IMR-90 (cell line): ENCODE results near the gene MTURN. TPM values are rescaled to one million over a fixed set of nuclear protein-coding genes. Genes with fewer than 3 reads are reported as not detected.
A peak's percentile ranks its signal among the peaks of the same experiment; 100 is the strongest.

Experiments used
- ATAC-seq: fragments of 200-7000 bp; cut with Tn5 transposase; 2 replicates; pipeline ENCODE4 v1.9.1; 2020; ENCODE audit warnings: low read depth, mild to moderate bottlenecking, moderate library complexity
- BruUV-seq: library from RNA; stranded (reverse); fragments of 400-500 nt; replicated peaks from 2 replicates; lab custom pipeline; 2021; lab: Mats Ljungman, UMichigan
- CTCF ChIA-PET: fragments of 300-600 bp; formaldehyde crosslinking; extraction: SDS; loops from one replicate; lab custom pipeline; 2021; ENCODE audit warnings: antibody characterized with exemption; lab: Yijun Ruan, JAX
- POLR2A ChIA-PET: fragments of 300-600 bp; sonication (Branson Sonifier 250); formaldehyde crosslinking; loops from one replicate; lab custom pipeline; 2022; ENCODE audit warnings: antibody characterized with exemption; ENCODE audit not compliant: unreplicated experiment; lab: Charles Lee
- DNase-seq: peaks from one replicate; pipeline ENCODE4 v3.0.0; 2013
- H2AFZ ChIP-seq: replicated peaks from 2 replicates; pipeline ENCODE3; 2013; ENCODE audit warnings: low read length, mild to moderate bottlenecking; ENCODE audit not compliant: poor library complexity
- H2AK5ac ChIP-seq: 2 replicates; pipeline ENCODE4 v1.6.1; 2013; ENCODE audit warnings: low read depth, low read length, inconsistent platforms
- H2AK9ac ChIP-seq: replicated peaks from 2 replicates; pipeline ENCODE3; 2013; ENCODE audit warnings: mild to moderate bottlenecking, low read depth, low read length, moderate library complexity; ENCODE audit not compliant: poor library complexity
- H2BK120ac ChIP-seq: 2 replicates; pipeline ENCODE4 v1.6.1; 2013; ENCODE audit warnings: low read depth, low read length, inconsistent platforms
- H2BK15ac ChIP-seq: 3 replicates; pipeline ENCODE4 v1.6.1; 2013; ENCODE audit warnings: low read depth, low read length, inconsistent platforms
- H2BK20ac ChIP-seq: 2 replicates; pipeline ENCODE4 v1.6.1; 2013; ENCODE audit warnings: low read depth, mild to moderate bottlenecking, inconsistent platforms, low read length, moderate library complexity
- H2BK5ac ChIP-seq: 2 replicates; pipeline ENCODE4 v1.6.1; 2013; ENCODE audit warnings: mild to moderate bottlenecking, low read depth, low read length, inconsistent platforms; ENCODE audit not compliant: poor library complexity, severe bottlenecking
- H3K14ac ChIP-seq: replicated peaks from 2 replicates; pipeline ENCODE4 v1.6.1; 2013; ENCODE audit warnings: low read depth, low read length, inconsistent platforms
- H3K18ac ChIP-seq: 2 replicates; pipeline ENCODE4 v1.6.1; 2013; ENCODE audit warnings: low read depth, low read length, control low read depth
- H3K23ac ChIP-seq: 2 replicates; pipeline ENCODE4 v1.6.1; 2013; ENCODE audit warnings: low read depth, low read length, inconsistent platforms
- H3K27ac ChIP-seq: 2 replicates; pipeline ENCODE4 v1.5.1; 2013; ENCODE audit warnings: mild to moderate bottlenecking, control low read depth, low read length; ENCODE audit not compliant: insufficient read depth
- H3K27me3 ChIP-seq: 2 replicates; pipeline ENCODE4 v1.6.1; 2013; ENCODE audit warnings: low read length; ENCODE audit not compliant: control insufficient read depth, insufficient read depth
- H3K36me3 ChIP-seq: 2 replicates; pipeline ENCODE4 v1.6.1; 2013; ENCODE audit warnings: low read length, mixed read lengths; ENCODE audit not compliant: control insufficient read depth, insufficient read depth
- H3K4ac ChIP-seq: 2 replicates; pipeline ENCODE4 v1.6.1; 2013; ENCODE audit warnings: low read depth, low read length, inconsistent platforms
- H3K4me1 ChIP-seq: 2 replicates; pipeline ENCODE4 v1.6.1; 2013; ENCODE audit warnings: low read length, mixed read lengths; ENCODE audit not compliant: control insufficient read depth, insufficient read depth
- H3K4me2 ChIP-seq: 2 replicates; pipeline ENCODE4 v1.6.1; 2013; ENCODE audit warnings: low read depth, mild to moderate bottlenecking, control low read depth, low read length, moderate library complexity
- H3K4me3 ChIP-seq: 2 replicates; pipeline ENCODE4 v1.5.1; 2013; ENCODE audit warnings: low read depth, mild to moderate bottlenecking, control low read depth, low read length, moderate library complexity; ENCODE audit not compliant: insufficient read depth
- H3K56ac ChIP-seq: 2 replicates; pipeline ENCODE4 v1.6.1; 2013; ENCODE audit warnings: low read length, inconsistent platforms; ENCODE audit not compliant: insufficient read depth; ENCODE audit errors: extremely low read depth
- H3K79me1 ChIP-seq, 2 experiments: 2 replicates each; pipeline ENCODE4 v1.6.1; 2013; ENCODE audit warnings: low read length in 2 of 2, inconsistent platforms in 1 of 2, low read depth in 1 of 2
- H3K9ac ChIP-seq: 2 replicates; pipeline ENCODE4 v1.6.1; 2013; ENCODE audit warnings: low read depth, low read length, control low read depth
- H3K9me1 ChIP-seq: 2 replicates; pipeline ENCODE4 v1.6.1; 2013; ENCODE audit warnings: low read length, inconsistent platforms; ENCODE audit not compliant: insufficient read depth
- H3K9me3 ChIP-seq: 2 replicates; pipeline ENCODE4 v1.6.1; 2013; ENCODE audit warnings: low read length; ENCODE audit not compliant: control insufficient read depth, insufficient read depth
- H4K20me1 ChIP-seq: 2 replicates; pipeline ENCODE4 v1.6.1; 2013; ENCODE audit warnings: low read length, inconsistent platforms; ENCODE audit not compliant: insufficient read depth
- H4K5ac ChIP-seq: 2 replicates; pipeline ENCODE4 v1.6.1; 2013; ENCODE audit warnings: mild to moderate bottlenecking, low read depth, low read length, control low read depth
- H4K8ac ChIP-seq, 2 experiments: 2 replicates each; pipeline ENCODE4 v1.6.1; 2013; ENCODE audit warnings: low read depth in 2 of 2, low read length in 2 of 2, control low read depth in 1 of 2, inconsistent platforms in 1 of 2
- H4K91ac ChIP-seq: 2 replicates; pipeline ENCODE4 v1.6.1; 2013; ENCODE audit warnings: low read depth, low read length, inconsistent platforms; ENCODE audit not compliant: insufficient read depth
- BHLHE40 ChIP-seq: fragments of 150-350 bp; IDR thresholded peaks from 2 replicates; pipeline ENCODE4 v1.6.1; 2016; ENCODE audit warnings: mild to moderate bottlenecking, low read depth, low read length
- CEBPB ChIP-seq: IDR thresholded peaks from 2 replicates; pipeline ENCODE4 v1.6.1; 2012; ENCODE audit warnings: low read depth, low read length, improper control_type of control experiment
- CHD1 ChIP-seq: IDR thresholded peaks from 2 replicates; pipeline ENCODE4 v1.6.1; 2012; ENCODE audit warnings: low read depth, low read length, improper control_type of control experiment
- CTCF ChIP-seq: conservative IDR thresholded peaks from 2 replicates; pipeline ENCODE4 v1.5.1; 2012; ENCODE audit warnings: mild to moderate bottlenecking, low read depth, low read length, improper control_type of control experiment
- ELK1 ChIP-seq: fragments of 150-350 bp; IDR thresholded peaks from 2 replicates; pipeline ENCODE4 v1.6.1; 2016; ENCODE audit warnings: low read depth, mild to moderate bottlenecking, low read length, moderate library complexity, borderline replicate concordance
- FOS ChIP-seq: fragments of 150-350 bp; IDR thresholded peaks from 2 replicates; pipeline ENCODE4 v1.6.1; 2016; ENCODE audit warnings: low read depth, low read length
- MAFK ChIP-seq: IDR thresholded peaks from 2 replicates; pipeline ENCODE4 v1.6.1; 2012; ENCODE audit warnings: low read depth, low read length, improper control_type of control experiment
- MAZ ChIP-seq: IDR thresholded peaks from 2 replicates; pipeline ENCODE4 v1.6.1; 2012; ENCODE audit warnings: low read depth, mild to moderate bottlenecking, low read length, improper control_type of control experiment, moderate library complexity, borderline replicate concordance
- MXI1 ChIP-seq: IDR thresholded peaks from 2 replicates; pipeline ENCODE4 v1.6.1; 2012; ENCODE audit warnings: low read depth, mild to moderate bottlenecking, low read length, moderate library complexity, borderline replicate concordance
- NFE2L2 ChIP-seq: fragments of 150-350 bp; IDR thresholded peaks from 2 replicates; pipeline ENCODE4 v1.6.1; 2016; ENCODE audit warnings: low read depth, mild to moderate bottlenecking, low read length
- POLR2A ChIP-seq: IDR thresholded peaks from 2 replicates; pipeline ENCODE4 v1.6.1; 2012; ENCODE audit warnings: mild to moderate bottlenecking, low read depth, low read length
- RAD21 ChIP-seq: IDR thresholded peaks from 2 replicates; pipeline ENCODE4 v1.6.1; 2012; ENCODE audit warnings: low read length, improper control_type of control experiment
- RCOR1 ChIP-seq: IDR thresholded peaks from 2 replicates; pipeline ENCODE4 v1.6.1; 2012; ENCODE audit warnings: mild to moderate bottlenecking, low read length, improper control_type of control experiment; ENCODE audit not compliant: insufficient replicate concordance
- RFX5 ChIP-seq: IDR thresholded peaks from 2 replicates; pipeline ENCODE4 v1.8.0; 2012; ENCODE audit warnings: low read depth, mild to moderate bottlenecking, low read length, moderate library complexity
- SMC3 ChIP-seq: fragments of 150-350 bp; IDR thresholded peaks from 2 replicates; pipeline ENCODE4 v1.6.1; 2016; ENCODE audit warnings: low read depth, mild to moderate bottlenecking, antibody characterized with exemption, low read length, moderate library complexity
- USF2 ChIP-seq: fragments of 150-350 bp; IDR thresholded peaks from 2 replicates; pipeline ENCODE4 v1.6.1; 2017; ENCODE audit warnings: mild to moderate bottlenecking, antibody characterized with exemption, low read length, low read depth
- WGBS, 2 experiments: methylation state at CpG; one replicate each; pipeline versions ENCODE4 v1.1.5 to v1.1.7; 2013; ENCODE audit warnings: missing lambda C conversion rate in 2 of 2; ENCODE audit not compliant: insufficient read length in 1 of 2; ENCODE audit errors: extremely low coverage in 2 of 2; 5-methylcytosine and 5-hydroxymethylcytosine counted together
- dilution Hi-C: fragments of 300-500 bp; cut with HindIII; formaldehyde crosslinking; loops from one replicate; pipeline ENCODE4 v1.14.3; 2018; ENCODE audit warnings: low sequenced_read_pairs; ENCODE audit not compliant: unreplicated experiment
- in situ Hi-C: fragments of 300-500 bp; cut with MboI; formaldehyde crosslinking; loops from 3 replicates; pipeline ENCODE4 v1.14.3; 2019; ENCODE audit warnings: low sequenced_read_pairs, inconsistent platforms, mixed read lengths
- intact Hi-C: fragments of 100-400 bp; cut with micrococcal nuclease; formaldehyde crosslinking; loops from 2 replicates; pipeline ENCODE4 v1.10.0; 2022
- polyA plus RNA-seq, 3 experiments: library from polyadenylated mRNA; depleted of rRNA; stranded (reverse); fragments of >200 nt; gene quantifications; 2 replicates each; pipeline ENCODE4 v1.2.3, GENCODE V29; 2012; ENCODE audit warnings: low replicate concordance in 1 of 3
- total RNA-seq: library from RNA; depleted of rRNA; stranded (reverse); fragments of >200 nt; gene quantifications from 2 replicates; pipeline ENCODE4 v1.2.3, GENCODE V29; 2012

Gene MTURN
- total and polyA plus RNA-seq, 2 of the 4 experiments (the other 2 are of a cell fraction), result 2.8 to 5.6 TPM

DNA sequence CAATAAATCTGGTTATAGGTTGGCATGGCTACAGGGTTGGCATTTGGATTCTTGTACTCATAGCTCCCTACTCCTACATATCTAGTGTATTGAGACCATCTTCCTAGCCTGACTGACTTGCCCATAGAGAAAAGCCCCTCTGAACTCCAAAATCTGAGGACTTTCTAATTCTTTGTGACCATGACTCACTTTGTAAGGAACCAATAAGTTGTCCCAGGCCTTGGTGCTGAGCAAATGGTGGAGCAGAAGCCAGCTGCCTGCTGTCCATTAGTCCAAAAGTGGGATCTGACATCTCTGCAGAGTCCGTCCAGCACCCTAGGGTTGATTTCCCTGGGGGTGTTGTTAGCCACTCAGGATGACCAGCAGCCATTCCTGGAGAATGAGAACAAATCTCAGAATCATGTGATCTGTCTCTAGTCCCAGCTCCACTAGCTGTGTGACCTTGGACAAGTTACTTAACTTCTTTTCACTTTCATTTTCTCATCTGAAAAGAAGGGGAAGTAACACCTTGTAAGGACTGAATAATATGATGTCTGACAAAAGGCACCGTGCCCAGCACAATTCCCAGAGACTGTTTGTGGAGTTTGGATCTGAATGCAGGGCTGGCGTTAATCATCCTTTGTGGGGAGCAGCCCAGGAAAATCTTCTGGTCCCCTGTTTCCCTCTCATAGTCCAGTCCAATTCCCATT, 44.1 kb downstream of the MTURN start:
- ATAC-seq, result no peak
- POLR2A ChIA-PET, result no interaction called here
- H4K8ac ChIP-seq, result no peak overlapping the region
- no peak for TF ChIP-seq USF2
- no peak for TF ChIP-seq CEBPB
- TF ChIP-seq ELK1, result no peak
- no peak for TF ChIP-seq MXI1
- no peak for TF ChIP-seq FOS
- TF ChIP-seq MAFK, result no peak
- no peak for TF ChIP-seq BHLHE40
- TF ChIP-seq CHD1, result no peak
- no peak for TF ChIP-seq SMC3
- no peak for TF ChIP-seq NFE2L2
- no peak for TF ChIP-seq POLR2A
- no peak for TF ChIP-seq MAZ
- no peak for TF ChIP-seq RCOR1
- no peak for TF ChIP-seq RFX5
- TF ChIP-seq RAD21, result no peak
- TF ChIP-seq CTCF, result no peak
- dilution Hi-C loops (no loop called here), in situ Hi-C loops (no loop called here), intact Hi-C loops (no loop called here)
- DNase-seq, result no peak
- no peak overlapping the region for H3K4me2 ChIP-seq
- no peak overlapping the region for H3K9ac ChIP-seq
- H3K56ac ChIP-seq, result no peak overlapping the region
- no peak overlapping the region for H2BK15ac ChIP-seq
- no peak overlapping the region for H3K27ac ChIP-seq
- H2AFZ ChIP-seq, result peak overlapping the region; percentile 25
- CTCF ChIA-PET, result no interaction called here
- peaks cover 3% of the 10 kb centered on the region; the same call in 1 of the 2 replicates for H3K4me1 ChIP-seq
- H2BK120ac ChIP-seq, result no peak overlapping the region
- H3K4me3 ChIP-seq, result no peak overlapping the region
- no peak overlapping the region for H2AK5ac ChIP-seq
- H2BK20ac ChIP-seq, result no peak overlapping the region
- no peaks in the 10 kb centered on the region for H3K9me3 ChIP-seq
- no peak overlapping the region for H3K4ac ChIP-seq
- no peak overlapping the region for H3K18ac ChIP-seq
- H3K23ac ChIP-seq, result no peak overlapping the region
- no peak overlapping the region for H2BK5ac ChIP-seq
- no peak overlapping the region for H4K5ac ChIP-seq
- no peak overlapping the region for H4K91ac ChIP-seq
- H3K9me1 ChIP-seq, result no peaks in the 10 kb centered on the region
- H3K79me1 ChIP-seq, result no peaks in the 10 kb centered on the region
- H3K27me3 ChIP-seq, result no peaks in the 10 kb centered on the region
- H3K14ac ChIP-seq, result no peak overlapping the region
- BruUV-seq, result no TSS peak
- H2AK9ac ChIP-seq, result no peak overlapping the region
- no CpG with 5 or more reads among the region's 3 CpGs for WGBS, 2 experiments
- H4K20me1 ChIP-seq, result no peaks in the 10 kb centered on the region
- no peaks in the 10 kb centered on the region for H3K36me3 ChIP-seq
